Effector CD8-positive, alpha-beta T cell (primary cell): ENCODE measurements around the gene ERCC6L2.
A peak's percentile ranks its signal among the peaks of the same experiment; 100 is the strongest.

Experiments
- DNase-seq: peaks from one replicate; lab custom pipeline; 2025; lab: John Stamatoyannopoulos, UW

ERCC6L2 gene

GRCh38 chr9:95980262-95981125, 105.0 kb downstream of the ERCC6L2 start:
- no peak for DNase-seq

DNA sequence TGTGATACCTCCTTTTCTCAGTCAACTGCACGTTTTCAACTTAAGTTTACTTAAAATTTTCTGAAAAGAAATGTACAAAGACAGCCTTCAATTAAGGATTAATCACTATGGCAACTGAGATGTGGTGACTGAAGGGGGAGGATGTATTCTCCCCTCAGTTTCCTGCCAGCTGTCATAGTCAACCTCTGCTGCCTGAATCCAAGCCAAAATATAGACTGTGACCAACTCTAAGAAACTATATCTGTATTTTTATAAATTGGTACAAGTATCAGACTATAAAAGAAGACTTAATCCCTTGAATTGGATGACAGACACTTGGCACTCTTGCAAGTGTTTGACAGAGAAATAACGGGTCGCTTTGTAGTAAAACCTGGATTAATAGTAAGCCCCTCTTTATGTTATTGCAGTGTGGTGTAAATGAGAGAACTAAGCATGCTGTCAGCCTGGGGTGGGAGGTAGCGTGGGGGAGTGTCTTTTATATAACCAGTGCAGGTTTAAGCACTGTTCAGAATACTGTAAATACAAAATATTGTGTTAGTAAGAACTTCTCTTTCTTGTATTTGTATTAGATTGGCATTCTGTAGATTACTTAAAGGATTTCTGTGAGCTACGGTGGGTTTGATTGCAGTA, 106.4 kb downstream of the ERCC6L2 start:
- DNase-seq, result no peak

GRCh38 chr9:95985440-95986055, 110.1 kb downstream of the ERCC6L2 start:
- DNase-seq, result no peak

- DNase-seq, result no peak
Measured at GRCh38 chr9:95989297-95989696, 113.8 kb downstream of the ERCC6L2 start.

DNA sequence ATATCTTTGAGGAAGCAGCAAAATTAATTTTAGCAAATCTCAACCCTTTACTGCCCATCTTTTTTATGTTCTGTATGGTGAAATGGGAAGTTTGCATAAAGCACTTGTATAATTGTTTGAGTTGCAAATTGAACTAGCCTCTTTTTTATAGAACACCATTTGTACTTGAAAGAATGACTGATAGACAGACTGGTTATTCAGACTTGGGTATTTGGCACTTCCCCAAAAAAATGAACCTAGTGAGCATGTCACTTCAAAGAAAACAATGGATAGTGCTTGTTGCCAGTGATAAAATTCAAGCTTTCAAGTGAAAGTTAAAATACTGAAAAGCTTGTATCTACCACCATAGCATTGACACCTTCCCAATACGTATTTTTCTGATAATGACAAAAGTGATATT, 115.8 kb downstream of the ERCC6L2 start:
- no peak for DNase-seq

GRCh38 chr9:95992536-95992935, 117.0 kb downstream of the ERCC6L2 start:
- DNase-seq, result no peak

- no peak for DNase-seq
Measured at GRCh38 chr9:95993337-95993736, 117.8 kb downstream of the ERCC6L2 start.

DNA sequence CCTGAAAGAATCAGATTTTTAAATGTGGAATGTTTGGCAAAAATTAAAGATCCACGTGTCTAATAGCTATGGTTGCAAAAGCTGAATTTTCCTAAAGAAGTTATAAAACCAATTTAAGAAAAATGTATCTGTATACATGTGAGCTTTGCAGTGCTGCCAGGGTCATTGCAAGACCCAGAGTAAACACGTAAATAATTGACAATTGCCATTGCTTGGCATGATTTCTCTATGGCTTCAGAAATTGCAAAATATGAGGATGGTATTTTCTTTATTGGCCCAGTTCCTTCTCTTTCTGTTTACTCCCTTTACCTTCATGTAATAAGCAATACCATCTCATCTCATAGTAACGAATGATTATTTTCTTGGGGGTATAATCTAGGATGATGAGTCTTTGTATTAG, 123.9 kb downstream of the ERCC6L2 start:
- DNase-seq, result no peak

- no peak for DNase-seq
Measured at GRCh38 chr9:96004379-96004778, 128.9 kb downstream of the ERCC6L2 start.

DNA sequence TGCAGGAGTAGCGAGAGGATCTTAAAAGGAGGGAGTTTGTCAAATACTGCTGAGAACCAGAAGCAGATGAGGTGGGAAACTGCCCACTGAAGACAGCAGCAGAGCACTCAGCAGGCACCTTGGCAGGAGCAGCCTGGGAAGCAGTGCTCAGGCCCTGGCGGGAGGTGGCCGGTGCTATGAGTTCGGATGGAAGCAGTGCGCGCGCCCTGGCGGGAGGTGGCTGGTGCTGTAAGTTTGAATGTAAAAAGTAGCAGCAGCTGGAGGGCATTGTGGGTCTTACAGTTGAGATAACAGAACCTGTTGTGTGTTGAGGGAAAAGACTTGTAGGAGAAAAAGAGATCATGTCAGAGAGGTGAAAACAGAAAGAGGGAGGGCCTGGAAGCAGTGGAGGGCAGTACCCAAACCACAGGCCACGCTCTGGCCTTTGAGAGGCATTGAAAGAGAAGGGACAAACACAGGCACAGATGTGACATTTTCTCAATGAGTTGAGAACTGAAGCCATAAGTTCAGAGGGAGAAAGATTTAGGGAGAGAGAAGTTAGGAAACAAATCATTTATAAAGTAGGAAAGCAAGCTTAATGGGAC, 130.9 kb downstream of the ERCC6L2 start:
- no peak for DNase-seq

- DNase-seq, result no peak
Measured at GRCh38 chr9:96006961-96007360, 131.5 kb downstream of the ERCC6L2 start.

DNA sequence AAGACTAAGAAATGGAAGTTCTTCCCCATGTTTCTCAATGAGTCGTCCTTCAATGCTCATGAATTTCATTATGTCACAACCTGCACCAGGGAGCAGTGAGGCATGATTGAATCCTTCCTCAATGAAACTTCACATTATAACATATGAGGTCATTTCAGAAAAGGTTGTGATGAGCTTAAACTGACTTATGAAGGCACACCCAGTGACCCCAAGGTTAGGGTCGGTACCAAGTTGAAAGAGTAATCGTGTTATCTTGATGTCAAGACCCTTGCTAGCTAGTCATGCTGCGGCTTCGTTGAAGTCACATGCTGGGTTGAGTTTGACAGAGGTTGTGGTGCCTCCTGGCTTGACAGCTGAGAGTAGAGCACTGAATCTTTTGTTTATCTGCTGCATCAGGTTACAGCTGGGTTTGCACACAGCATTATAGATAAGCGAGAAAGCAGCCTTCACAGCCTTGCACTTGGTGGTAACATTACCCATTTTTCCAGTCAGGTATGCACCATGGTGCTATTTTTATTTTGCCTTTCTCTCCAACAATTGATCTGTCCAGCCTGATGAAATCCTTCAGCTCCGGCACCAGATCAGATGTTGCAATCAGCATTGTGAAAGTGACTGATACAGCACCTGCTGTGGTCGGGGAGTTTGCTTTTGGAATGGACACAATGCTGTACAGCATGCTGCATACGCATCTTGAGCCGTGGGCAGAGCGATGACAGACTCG, 133.2 kb downstream of the ERCC6L2 start:
- DNase-seq, result no peak

- no peak for DNase-seq
Measured at GRCh38 chr9:96009223-96009602, 133.7 kb downstream of the ERCC6L2 start.

DNA sequence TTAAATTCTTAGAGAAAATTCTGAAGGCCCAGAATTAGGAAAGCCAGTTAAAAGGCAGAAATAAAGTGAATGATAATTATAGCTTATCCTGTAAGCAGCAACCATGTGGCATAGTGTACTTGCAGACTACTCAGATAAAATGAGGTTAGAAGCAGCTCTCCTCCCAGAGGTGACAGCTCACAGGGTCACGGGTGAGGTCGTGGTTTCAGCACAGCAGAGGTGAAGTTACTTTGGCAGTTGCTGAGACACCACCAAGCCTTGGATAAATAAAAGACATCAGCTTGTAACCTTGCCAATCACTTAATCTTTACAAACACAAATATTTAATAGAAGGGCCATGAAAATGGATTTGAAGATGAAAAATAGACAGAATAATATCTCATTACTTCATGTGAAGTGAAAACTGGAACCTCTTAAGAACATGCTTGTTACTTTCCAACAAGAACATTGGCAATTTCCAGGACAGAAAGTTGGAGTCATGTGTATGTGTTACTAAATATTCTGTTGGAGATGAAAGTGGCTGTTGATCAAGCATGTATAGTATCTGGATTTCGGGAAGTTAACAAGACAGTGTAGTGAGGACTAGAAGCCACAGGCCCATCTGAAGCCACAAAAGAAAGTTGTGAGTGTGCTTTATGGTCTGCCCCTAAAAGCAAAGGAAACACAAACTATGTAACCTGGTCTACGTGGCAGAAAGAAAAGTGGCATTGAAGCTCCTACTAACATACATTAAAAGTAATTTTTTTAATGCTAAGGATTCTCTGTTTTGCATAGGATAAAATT, 134.4 kb downstream of the ERCC6L2 start:
- peak; percentile 19 for DNase-seq

- DNase-seq, result peak; percentile 35
Measured at GRCh38 chr9:96014078-96014477, 138.6 kb downstream of the ERCC6L2 start.

- DNase-seq, result no peak
Measured at GRCh38 chr9:96015876-96016686, 140.6 kb downstream of the ERCC6L2 start.
